Eye (tissue), 1 donor: Measurements from ENCODE around the gene SENP7.
"Not testable (repeated sequence)": the region's sequence is repeated elsewhere in the genome, so short reads cannot be mapped to it uniquely, and the experiment has no call there.

Experiments
- DNase-seq: peaks from one replicate; pipeline ENCODE4 v3.0.0-alpha.2; 2015

The SENP7 gene

GRCh38 chr3:101527441-101527840, 14.4 kb upstream of the SENP7 start:
- no peak for DNase-seq

GRCh38 chr3:101521211-101521701, 8.2 kb upstream of the SENP7 start:
- no peak for DNase-seq

GRCh38 chr3:101519685-101520365, 6.8 kb upstream of the SENP7 start:
- no peak for DNase-seq

GRCh38 chr3:101518421-101518871, 5.4 kb upstream of the SENP7 start:
- DNase-seq: no peak

- DNase-seq: no peak
Observed at GRCh38 chr3:101513419-101513986, 491 bp upstream of the SENP7 start.

GRCh38 chr3:101512396-101512645, 691 bp downstream of the SENP7 start:
- DNase-seq: no peak

- DNase-seq: no peak
Observed at GRCh38 chr3:101509811-101510210, 3.2 kb downstream of the SENP7 start.

- DNase-seq: no peak
Observed at GRCh38 chr3:101509281-101509680, 3.7 kb downstream of the SENP7 start.

GRCh38 chr3:101501783-101502182, 11.2 kb downstream of the SENP7 start:
- DNase-seq: no peak

GRCh38 chr3:101500208-101500607, 12.8 kb downstream of the SENP7 start:
- no peak for DNase-seq

GRCh38 chr3:101497803-101498202, 15.2 kb downstream of the SENP7 start:
- no peak for DNase-seq

- no peak for DNase-seq
Observed at GRCh38 chr3:101495552-101495951, 17.5 kb downstream of the SENP7 start.

- no peak for DNase-seq
Observed at GRCh38 chr3:101484805-101485620, 28.0 kb downstream of the SENP7 start.

- no peak for DNase-seq
Observed at GRCh38 chr3:101478980-101479379, 34.0 kb downstream of the SENP7 start.

GRCh38 chr3:101474841-101475552, 38.0 kb downstream of the SENP7 start:
- not testable (repeated sequence) for DNase-seq

- DNase-seq: not testable (repeated sequence)
Observed at GRCh38 chr3:101468676-101469075, 44.3 kb downstream of the SENP7 start.

GRCh38 chr3:101467310-101467663, 45.7 kb downstream of the SENP7 start:
- DNase-seq: not testable (repeated sequence)

GRCh38 chr3:101466465-101467309, 46.3 kb downstream of the SENP7 start:
- no peak for DNase-seq

GRCh38 chr3:101464235-101464634, 48.8 kb downstream of the SENP7 start:
- DNase-seq: no peak

GRCh38 chr3:101461451-101461850, 51.6 kb downstream of the SENP7 start:
- DNase-seq: no peak

GRCh38 chr3:101458387-101458786, 54.6 kb downstream of the SENP7 start:
- DNase-seq: no peak

- no peak for DNase-seq
Observed at GRCh38 chr3:101454629-101455028, 58.4 kb downstream of the SENP7 start.
